ENCODE results near the gene MYEOV.

GRCh38 chr11:69290806-69291205 lies 3.1 kb upstream of the MYEOV start:
- TF ChIP-seq SUZ12 (IDR thresholded peaks at IDR 0.05; ENCODE audit: extremely low read depth, insufficient read depth, insufficient read length) (no peak), ZNF274 (IDR thresholded peaks at IDR 0.05; ENCODE audit: low read depth, low read length) (no peak), YY1 (IDR thresholded peaks at IDR 0.05; ENCODE audit: insufficient read depth, insufficient read length) (no peak)
